Middle frontal gyrus (tissue), 1 donor: ENCODE measurements around the gene GAS6.
"Not testable (repeated sequence)": the region's sequence is repeated elsewhere in the genome, so short reads cannot be mapped to it uniquely, and the experiment has no call there.

ENCODE experiments used
- DNase-seq: peaks from one replicate; pipeline ENCODE4 v3.0.0-alpha.2; 2015; ENCODE audit warnings: low spot score; ENCODE audit errors: extremely low spot score

Gene GAS6

DNA sequence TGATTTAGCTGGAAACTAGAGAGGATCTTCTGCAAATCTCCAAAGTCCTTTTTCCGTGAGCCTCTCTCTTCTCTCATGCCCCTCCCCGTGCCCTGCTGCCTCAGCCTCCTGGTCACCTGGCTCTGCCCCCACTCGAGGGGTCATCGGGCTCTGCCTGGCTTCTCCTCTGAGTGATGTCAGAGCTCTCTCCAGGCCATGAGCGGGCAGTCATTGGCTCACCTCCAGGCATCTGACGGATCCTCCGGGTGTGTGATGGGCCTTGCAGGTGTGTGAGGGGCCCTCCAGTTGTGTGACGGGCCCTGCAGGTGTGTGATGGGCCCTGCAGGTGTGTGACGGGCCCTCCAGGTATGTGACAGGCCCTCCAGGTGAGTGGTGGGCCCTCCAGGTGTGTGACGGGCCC lies 10.3 kb upstream of the GAS6 start:
- no peak for DNase-seq

- no peak for DNase-seq
Observed at GRCh38 chr13:113869263-113869662, 5.4 kb upstream of the GAS6 start.

GRCh38 chr13:113867913-113868312 lies 4.0 kb upstream of the GAS6 start:
- not testable (repeated sequence) for DNase-seq

DNA sequence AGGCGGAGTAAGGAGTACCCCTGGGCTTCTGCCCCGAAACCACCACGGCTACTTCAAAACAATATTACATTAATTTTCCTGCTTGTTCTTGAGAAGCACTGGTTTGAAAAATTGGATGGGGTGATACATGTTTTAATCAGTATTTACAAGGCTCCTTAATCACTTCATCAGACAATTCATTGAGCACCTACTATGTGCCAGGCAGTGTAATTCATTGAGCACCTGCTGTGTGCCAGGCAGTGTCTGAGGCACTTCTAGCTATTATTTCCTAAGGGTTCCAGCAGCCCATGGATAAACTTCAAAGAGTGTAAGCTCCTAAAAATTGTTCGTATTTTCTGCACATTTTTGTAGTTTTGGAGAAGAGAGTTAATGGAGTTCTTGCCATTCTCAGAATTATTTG lies 1.6 kb upstream of the GAS6 start:
- no peak for DNase-seq

GRCh38 chr13:113864273-113864890 lies 506 bp upstream of the GAS6 start:
- no peak for DNase-seq

DNA sequence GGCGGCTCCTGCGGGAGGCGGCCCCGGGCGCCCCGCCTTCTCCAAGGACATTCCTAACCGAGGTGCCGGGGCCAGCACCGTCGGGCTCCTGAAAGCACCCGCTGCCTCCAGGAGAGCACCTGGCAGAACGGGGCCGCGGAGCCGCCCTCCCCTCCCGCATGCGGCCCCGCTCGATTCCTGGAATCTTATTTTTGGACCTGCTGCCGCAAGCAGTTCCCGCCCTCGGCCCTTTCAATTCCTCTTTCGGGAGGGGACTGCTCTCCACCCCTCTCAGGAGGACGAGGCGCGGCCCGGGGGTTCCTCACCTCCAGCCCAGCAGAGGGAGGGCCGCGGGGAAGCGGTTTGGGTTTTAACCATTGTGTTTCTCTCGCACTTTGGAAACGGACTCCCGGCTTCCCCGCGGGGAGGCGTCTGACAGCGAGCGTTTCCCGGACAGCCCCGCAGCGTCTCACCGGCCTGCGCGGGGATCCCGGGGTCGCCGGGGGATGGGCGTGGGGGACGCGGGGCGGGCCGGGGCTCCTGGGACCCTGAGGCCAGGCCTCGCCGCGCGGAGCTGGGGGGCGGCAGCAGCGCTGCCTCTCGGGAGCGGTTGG lies 849 bp downstream of the GAS6 start:
- DNase-seq = peak; percentile 2

DNA sequence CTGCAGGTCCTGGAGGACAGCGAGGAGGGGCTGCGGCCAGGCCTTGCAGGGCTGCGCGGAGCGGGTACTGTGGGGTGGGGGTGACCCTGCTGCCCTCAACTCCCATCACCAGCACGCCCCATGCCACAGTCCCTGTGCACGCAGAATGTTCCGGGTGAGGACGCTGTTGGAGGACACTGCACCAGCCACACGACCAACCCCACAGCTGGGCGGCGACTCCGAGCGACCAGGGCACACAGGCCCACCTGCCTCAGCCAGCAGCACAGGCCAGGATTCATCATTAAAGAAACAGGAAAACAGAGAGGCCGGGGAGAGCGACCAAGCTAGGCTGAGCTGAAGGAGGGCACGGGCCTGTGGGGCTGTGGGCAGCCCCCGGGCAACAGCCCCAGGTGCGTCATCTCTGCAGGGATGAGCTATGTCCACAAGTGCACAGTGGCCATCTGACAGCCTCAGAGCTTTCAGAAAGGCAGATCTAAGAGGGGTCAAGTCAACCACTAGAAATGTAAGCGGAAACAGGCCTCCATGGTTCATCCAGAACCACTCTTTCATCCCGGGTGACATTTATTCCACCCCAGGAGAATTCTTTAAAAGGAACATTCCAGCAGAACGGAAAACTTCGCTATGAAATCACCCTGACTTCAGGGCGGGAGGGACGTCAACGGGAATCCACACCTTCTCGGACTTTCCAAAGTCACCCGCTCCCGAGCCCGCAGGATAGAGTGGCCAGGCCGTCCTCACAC lies 1.5 kb downstream of the GAS6 start:
- DNase-seq = peak; percentile 3

GRCh38 chr13:113861433-113862030 lies 2.3 kb downstream of the GAS6 start:
- no peak for DNase-seq

- no peak for DNase-seq
Observed at GRCh38 chr13:113860665-113861432, 3.0 kb downstream of the GAS6 start.

DNA sequence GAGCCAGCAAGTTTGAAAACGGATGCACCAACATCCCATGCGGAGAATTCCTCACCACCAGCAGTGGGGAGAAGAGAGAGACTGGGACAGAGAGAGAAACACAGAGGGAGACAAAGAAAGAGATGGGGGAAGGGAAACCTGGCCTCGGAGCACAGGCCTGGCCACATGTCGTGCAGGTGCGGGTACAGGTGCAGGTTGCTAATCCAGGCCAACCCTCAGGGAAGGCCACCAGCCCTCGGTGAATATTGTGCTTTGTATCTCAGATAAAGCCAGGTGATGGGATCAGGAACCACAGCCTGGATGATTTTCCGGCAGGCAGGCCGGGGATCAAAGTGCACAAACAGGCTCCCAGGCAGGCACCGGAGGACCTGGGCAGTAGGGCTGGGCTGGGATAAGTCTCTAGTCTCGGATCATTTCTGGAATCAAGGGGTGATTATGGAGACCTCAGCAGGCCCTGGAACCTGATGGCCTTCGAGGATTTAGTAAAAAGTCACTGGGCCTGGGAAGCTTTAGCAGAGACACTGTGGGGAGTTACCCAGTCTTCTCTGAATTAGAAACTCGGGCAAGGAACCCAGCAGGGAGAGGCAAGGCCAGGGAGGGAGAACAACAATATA lies 3.7 kb downstream of the GAS6 start:
- DNase-seq = no peak

DNA sequence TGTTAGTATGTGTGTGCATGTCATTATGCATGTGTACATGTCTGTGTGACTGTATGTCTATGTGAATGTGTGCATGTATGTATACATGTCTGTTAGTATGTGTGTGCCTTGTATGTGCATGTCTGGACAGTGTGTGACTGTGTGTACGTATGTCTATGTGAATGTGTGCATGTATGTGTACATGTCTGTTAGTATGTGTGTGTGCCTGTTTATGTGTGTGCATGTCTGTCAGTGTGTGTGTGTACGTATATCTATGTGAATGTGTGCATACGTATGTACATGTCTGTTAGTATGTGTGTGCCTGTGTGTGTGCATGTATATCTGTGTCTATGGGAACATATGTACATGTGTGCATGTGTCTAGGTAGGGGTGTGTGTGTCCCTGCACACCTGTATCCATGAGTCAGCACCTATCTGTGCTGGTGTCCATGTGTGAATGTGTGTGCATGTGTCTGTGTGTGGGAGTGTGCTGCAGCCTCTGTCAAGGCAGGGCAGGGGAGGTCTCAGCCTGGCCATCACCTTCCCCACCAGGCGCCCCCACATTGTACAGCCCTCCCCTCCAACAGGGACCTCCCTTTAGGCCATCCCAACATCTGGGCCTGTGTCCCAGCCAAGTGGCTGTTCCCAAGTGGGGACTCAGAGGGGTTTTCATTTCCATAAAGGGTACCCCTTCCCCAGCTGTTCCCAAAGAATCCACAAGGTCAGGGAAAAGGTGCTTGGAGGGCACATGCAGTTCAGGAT lies 4.4 kb downstream of the GAS6 start:
- no peak for DNase-seq

- no peak for DNase-seq
Observed at GRCh38 chr13:113857531-113858195, 6.2 kb downstream of the GAS6 start.

GRCh38 chr13:113856716-113857065 lies 7.2 kb downstream of the GAS6 start:
- DNase-seq = no peak

GRCh38 chr13:113855931-113856715 lies 7.8 kb downstream of the GAS6 start:
- no peak for DNase-seq

GRCh38 chr13:113855012-113855921 lies 8.6 kb downstream of the GAS6 start:
- no peak for DNase-seq

DNA sequence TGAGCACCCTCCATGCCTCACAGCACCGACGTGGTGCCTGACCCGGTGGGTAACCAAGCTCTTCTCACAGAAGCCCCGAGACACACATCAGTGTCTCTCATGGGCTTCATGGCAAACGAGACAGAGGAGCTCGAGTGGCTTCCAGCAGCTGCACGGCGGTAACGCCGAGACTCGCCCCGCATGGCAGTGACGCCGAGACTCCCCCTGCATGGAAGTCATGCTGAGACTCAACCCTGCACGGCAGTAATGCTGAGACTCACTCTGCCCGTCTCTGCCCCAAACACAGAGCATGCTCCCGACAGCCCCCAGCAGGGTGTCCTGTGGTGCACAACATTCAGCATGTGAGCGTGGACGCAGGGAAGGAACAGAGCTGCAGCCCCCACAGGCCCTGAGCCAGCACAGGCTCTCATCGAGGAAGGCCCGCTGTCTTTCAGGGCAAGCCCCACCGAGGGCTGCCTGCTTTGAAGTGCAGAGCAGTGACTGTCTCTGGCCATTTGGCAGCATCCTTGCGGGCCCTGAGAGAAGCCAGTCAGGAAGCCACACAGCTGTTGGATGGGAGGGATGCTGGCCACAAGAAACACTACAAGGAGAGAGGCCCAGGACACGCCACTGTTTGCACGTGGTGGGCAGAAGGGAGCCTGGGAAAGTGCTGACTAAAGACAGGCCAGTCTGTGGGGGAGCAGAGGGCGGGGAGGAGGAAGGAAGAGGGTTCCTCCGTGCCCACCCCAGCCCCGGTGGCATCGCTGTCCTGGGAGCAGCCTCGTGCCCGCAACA lies 9.5 kb downstream of the GAS6 start:
- DNase-seq = no peak

DNA sequence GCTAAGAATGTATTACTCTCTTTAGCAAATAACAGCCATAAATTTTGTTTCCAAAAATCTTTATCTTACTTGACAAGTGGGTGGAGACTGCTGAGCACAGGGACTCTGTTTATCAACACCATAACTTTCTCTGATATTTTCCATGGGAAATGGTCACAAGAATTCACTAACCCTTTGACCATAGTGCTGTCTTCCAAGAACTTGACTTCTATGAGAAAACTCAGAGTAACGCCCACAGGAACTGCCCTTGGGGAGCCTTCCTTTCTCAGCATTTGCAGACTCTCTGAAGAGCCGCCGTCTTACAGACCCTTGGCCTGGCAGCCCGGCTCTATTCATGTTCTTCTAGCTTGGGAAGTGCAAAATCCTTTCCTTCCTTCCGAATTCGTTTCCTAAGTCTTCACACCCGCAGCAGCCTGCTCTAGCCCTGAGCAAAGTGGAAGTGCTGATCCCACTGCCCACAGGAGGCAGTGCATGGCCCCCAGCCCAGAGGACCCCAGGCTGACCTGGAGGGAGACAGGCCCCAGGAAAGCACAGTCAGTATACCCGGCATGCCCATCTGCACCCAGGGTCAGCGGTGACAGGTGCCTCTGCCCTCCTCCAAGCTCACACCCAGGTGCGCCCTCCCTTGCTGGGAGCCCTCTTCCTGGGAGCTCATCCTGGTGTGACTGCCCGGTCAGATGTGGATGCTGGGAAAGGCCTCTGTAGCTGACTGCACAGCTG lies 10.2 kb downstream of the GAS6 start:
- DNase-seq = no peak
